Kidney (tissue), 14 donors: ENCODE data around the gene PPA2. TPM values are rescaled to one million over a fixed set of nuclear protein-coding genes. Genes with fewer than 3 reads are reported as not detected.

Source experiments
- DNase-seq, 5 donors: peaks; one replicate each; pipeline ENCODE4 v3.0.0-alpha.2; 2013 to 2020
- FAIRE-seq: peaks from 2 replicates; lab custom pipeline; 2012; peaks lifted over from hg19 to GRCh38; lab: Jason Lieb, UNC
- H3K27ac ChIP-seq, 2 donors: one replicate each; pipeline ENCODE4 v1.7.0; 2013; ENCODE audit warnings: low read depth in 2 of 2, low read length in 2 of 2, inconsistent platforms in 1 of 2
- H3K27me3 ChIP-seq: one replicate; pipeline ENCODE4 v1.7.1; 2013; ENCODE audit warnings: low read length, inconsistent platforms; ENCODE audit not compliant: control insufficient read depth, insufficient read depth
- H3K36me3 ChIP-seq, 3 donors: one replicate each; pipeline versions ENCODE4 v1.7.0 to v1.7.1; 2013; ENCODE audit warnings: low read length in 3 of 3, control low read depth in 1 of 3, inconsistent platforms in 1 of 3; ENCODE audit not compliant: insufficient read depth in 3 of 3, control insufficient read depth in 2 of 3
- H3K4me1 ChIP-seq, 3 donors: one replicate each; pipeline versions ENCODE4 v1.7.0 to v1.7.1; 2013; ENCODE audit warnings: low read length in 3 of 3, inconsistent platforms in 1 of 3, low read depth in 1 of 3; ENCODE audit not compliant: control insufficient read depth in 2 of 3, insufficient read depth in 2 of 3
- H3K4me3 ChIP-seq, 3 donors: one replicate each; pipeline versions ENCODE4 v1.7.0 to v1.8.1; 2013; ENCODE audit warnings: low read length in 3 of 3, control low read depth in 1 of 3, inconsistent platforms in 1 of 3
- H3K9ac ChIP-seq, 3 donors: one replicate each; pipeline versions ENCODE4 v1.7.0 to v1.7.1; 2013; ENCODE audit warnings: low read length in 3 of 3, control low read depth in 1 of 3, inconsistent platforms in 1 of 3
- H3K9me3 ChIP-seq, 3 donors: one replicate each; pipeline versions ENCODE4 v1.7.0 to v1.7.1; 2013; ENCODE audit warnings: low read length in 3 of 3, control low read depth in 1 of 3, inconsistent platforms in 1 of 3; ENCODE audit not compliant: control insufficient read depth in 2 of 3, insufficient read depth in 1 of 3
- CTCF ChIP-seq: IDR thresholded peaks from 3 replicates; pipeline ENCODE4 v1.5.1; 2012; ENCODE audit warnings: mild to moderate bottlenecking, moderate library complexity, borderline replicate concordance; ENCODE audit not compliant: insufficient read depth; ENCODE audit errors: extremely low read depth
- intact Hi-C: fragments of 100-400 bp; cut with DNase I; formaldehyde crosslinking; loops from one replicate; pipeline ENCODE4 v1.11.1; 2022
- polyA plus RNA-seq: library from polyadenylated mRNA; stranded (reverse); fragments of 350-450 nt; fragmentation: Illumina TruSeq; extraction: RNeasy Lipid Tissue Mini Kit (QIAGEN cat#74804); gene quantifications from one replicate; pipeline ENCODE4 v1.2.3, GENCODE V29; 2014; ENCODE audit warnings: low read depth, low replicate concordance; ENCODE audit not compliant: insufficient read depth
- total RNA-seq: library from RNA; stranded (reverse); fragmentation: NEBNext Ultra II Directional; extraction: Animal tissue kit (Norgen Biotek cat#: 25700); gene quantifications from one replicate; pipeline ENCODE4 v1.2.1, GENCODE V29; 2021
- donor health status: control.
- donor health status: control.
- donor health status: control.
- donor health status: control.
- donor health status: control.
- donor health status: DM: yes; HTN: yes; CAD: no.
- donor health status: Normal renal cell carcinoma (clear cell type).

Gene PPA2
- total and polyA plus RNA-seq, 2 donors from 2014 or later = 84.9 to 193 TPM

DNA sequence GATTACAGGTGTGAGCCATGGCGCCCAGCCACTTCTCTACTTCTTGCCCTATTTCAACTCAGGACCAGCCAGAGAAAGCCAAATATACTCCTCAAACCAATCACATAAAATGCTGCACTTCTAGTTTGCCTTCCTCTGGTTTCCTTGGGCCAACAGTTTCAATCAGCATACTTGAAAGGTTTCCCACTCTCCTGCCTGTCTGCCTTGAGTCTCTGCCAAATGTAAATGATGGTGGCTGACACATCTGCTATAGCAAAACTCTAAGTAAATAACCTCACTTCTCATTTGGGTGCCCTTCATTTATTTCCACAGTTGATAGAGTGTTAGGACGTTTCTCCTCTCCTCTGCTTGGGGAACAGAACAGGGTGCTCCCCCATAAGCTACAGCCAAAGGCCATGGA lies 36.4 kb upstream of the PPA2 start:
- intact Hi-C loops = no loop called here
- no peaks in the 10 kb centered on the region for H3K4me1 ChIP-seq
- H3K27me3 ChIP-seq = no peaks in the 10 kb centered on the region
- H3K4me3 ChIP-seq = no peak overlapping the region
- FAIRE-seq = no peak
- no peak for DNase-seq
- no peak overlapping the region for H3K9ac ChIP-seq
- H3K36me3 ChIP-seq = no peaks in the 10 kb centered on the region
- H3K27ac ChIP-seq = no peak overlapping the region
- H3K9me3 ChIP-seq = no peaks in the 10 kb centered on the region
- no peak for TF ChIP-seq CTCF

DNA sequence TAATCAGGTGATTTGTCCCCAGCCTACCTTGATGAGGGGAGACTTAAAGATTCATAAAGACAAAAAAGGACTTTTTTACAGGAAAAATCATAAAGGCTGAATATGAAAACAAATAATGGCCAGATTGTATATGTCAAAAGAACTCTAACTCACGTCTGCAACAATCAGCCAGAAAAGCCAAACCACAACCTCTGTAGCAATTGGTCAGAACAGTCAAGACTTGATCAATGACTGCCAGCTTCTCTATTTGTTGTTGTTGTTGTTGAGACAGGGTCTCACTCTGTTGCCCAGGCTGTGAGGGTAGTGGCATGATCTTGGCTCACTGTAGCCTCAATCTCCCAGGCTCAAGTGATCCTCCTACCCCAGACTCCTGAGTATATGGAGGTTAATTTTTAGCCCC lies 35.9 kb upstream of the PPA2 start:
- Histone ChIP-seq H3K27ac (no peak overlapping the region), H3K27me3 (no peaks in the 10 kb centered on the region), H3K9me3 (no peaks in the 10 kb centered on the region), H3K9ac (no peak overlapping the region), H3K4me3 (no peak overlapping the region), H3K4me1 (no peaks in the 10 kb centered on the region), H3K36me3 (no peaks in the 10 kb centered on the region)
- TF ChIP-seq CTCF = no peak
- DNase-seq (no peak), FAIRE-seq (no peak)
- intact Hi-C loops = no loop called here

GRCh38 chr4:105509291-105509690 lies 35.4 kb upstream of the PPA2 start:
- H3K9ac ChIP-seq = no peak overlapping the region
- no peak for TF ChIP-seq CTCF
- DNase-seq (no peak), FAIRE-seq (no peak)
- H3K36me3 ChIP-seq = no peaks in the 10 kb centered on the region
- no peak overlapping the region for H3K4me3 ChIP-seq
- intact Hi-C loops = no loop called here
- no peaks in the 10 kb centered on the region for H3K4me1 ChIP-seq
- H3K27ac ChIP-seq = no peak overlapping the region
- H3K9me3 ChIP-seq = no peaks in the 10 kb centered on the region
- H3K27me3 ChIP-seq = no peaks in the 10 kb centered on the region

DNA sequence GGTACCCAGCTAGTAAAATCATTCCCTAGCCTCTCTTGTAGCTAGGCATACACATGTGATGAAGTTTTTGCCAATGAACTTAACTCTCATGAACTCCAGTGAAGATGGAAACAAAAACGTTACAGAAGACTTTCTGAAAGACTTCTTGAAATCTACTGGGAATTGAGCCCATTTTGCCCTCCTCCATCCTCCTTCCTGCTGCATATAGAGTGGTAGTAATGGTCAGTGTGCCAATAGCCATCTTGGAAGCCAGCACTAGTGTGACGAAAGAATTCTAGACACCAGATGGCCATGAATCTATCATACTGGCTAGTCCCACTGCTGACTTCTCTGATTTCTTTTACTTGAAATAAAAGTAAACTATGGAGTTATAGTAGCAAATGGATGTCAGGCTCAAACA lies 30.9 kb upstream of the PPA2 start:
- H3K27me3 ChIP-seq = no peaks in the 10 kb centered on the region
- FAIRE-seq = no peak
- no peak for TF ChIP-seq CTCF
- H3K9me3 ChIP-seq = no peaks in the 10 kb centered on the region
- intact Hi-C loops = no loop called here
- H3K36me3 ChIP-seq = no peaks in the 10 kb centered on the region
- no peaks in the 10 kb centered on the region for H3K4me1 ChIP-seq
- H3K4me3 ChIP-seq = no peak overlapping the region
- no peak for DNase-seq
- H3K9ac ChIP-seq = no peak overlapping the region
- no peak overlapping the region for H3K27ac ChIP-seq
